ENCODE results near the gene RTRAF. TPM values are rescaled to one million over a fixed set of nuclear protein-coding genes. Genes with fewer than 3 reads are reported as not detected.

The RTRAF gene
- total RNA-seq, 2 experiments from 2014 or later: 213 to 244 TPM

GRCh38 chr14:52003324-52003723 is 14.0 kb downstream of the RTRAF start:
- H2AFZ ChIP-seq (ENCODE audit: low read length): no peak overlapping the region
- intact Hi-C loops (cut with micrococcal nuclease; ENCODE audit: unreplicated experiment): no loop called here
- POLR2A ChIA-PET: interaction anchor here (1.6 kb wide), 1 partner anchor 10 kb away, joined by 3 read pairs; no protein-coding TSS in a partner anchor

GRCh38 chr14:52005625-52006024 is 16.3 kb downstream of the RTRAF start:
- ChIA-PET CTCF (ENCODE audit: unreplicated experiment) (no interaction called here), POLR2A (interaction anchor here (0.6 to 2.5 kb wide), 2 partner anchors 11 to 1567 kb away, joined by 4 to 15 read pairs; no protein-coding TSS in a partner anchor)
- no peak overlapping the region for H3K27ac ChIP-seq (ENCODE audit: low read depth, low read length, poor library complexity, severe bottlenecking)
- H2AFZ ChIP-seq (ENCODE audit: low read length): no peak overlapping the region
- no peak overlapping the region for H3K4me3 ChIP-seq (ENCODE audit: low read depth, low read length, poor library complexity, severe bottlenecking)
- no peaks in the 10 kb centered on the region for H3K9me2 ChIP-seq (ENCODE audit: insufficient read depth, low read length)
- BruUV-seq (replicated peaks): no TSS peak
- peaks cover 100% of the 10 kb centered on the region for H3K36me3 ChIP-seq (ENCODE audit: insufficient read depth, low read length)
- TF ChIP-seq CTCF (conservative IDR thresholded peaks at IDR 0.05; ENCODE audit: low read length) (no peak), EZH2phosphoT487 (IDR thresholded peaks at IDR 0.05; ENCODE audit: borderline replicate concordance, low read depth, low read length) (no peak)
- H3K4me2 ChIP-seq (ENCODE audit: low read length): no peak overlapping the region
- H3K4me1 ChIP-seq (ENCODE audit: insufficient read depth, low read length, poor library complexity, severe bottlenecking): no peaks in the 10 kb centered on the region
- no peak for DNase-seq (ENCODE audit: low spot score)
- no peaks in the 10 kb centered on the region for H3K79me2 ChIP-seq (ENCODE audit: insufficient read depth, low read depth, low read length)
- intact Hi-C loops (cut with micrococcal nuclease; ENCODE audit: unreplicated experiment): no loop called here
- no peaks in the 10 kb centered on the region for H4K20me1 ChIP-seq (ENCODE audit: insufficient read depth, low read length)
- H3K9me3 ChIP-seq (ENCODE audit: low read length): no peaks in the 10 kb centered on the region

More at GRCh38 chr14:52003324-52003723, 14.0 kb downstream of the RTRAF start:
- Histone ChIP-seq H3K79me2 (ENCODE audit: insufficient read depth, low read depth, low read length) (peaks cover 12% of the 10 kb centered on the region; the same call in 1 of the 2 replicates), H3K36me3 (ENCODE audit: insufficient read depth, low read length) (peaks cover 100% of the 10 kb centered on the region), H3K4me3 (ENCODE audit: low read depth, low read length, poor library complexity, severe bottlenecking) (no peak overlapping the region), H4K20me1 (ENCODE audit: insufficient read depth, low read length) (peaks cover 11% of the 10 kb centered on the region; the same call in 1 of the 2 replicates), H3K4me1 (ENCODE audit: insufficient read depth, low read length, poor library complexity, severe bottlenecking) (no peaks in the 10 kb centered on the region), H3K27ac (ENCODE audit: low read depth, low read length, poor library complexity, severe bottlenecking) (no peak overlapping the region), H3K9me3 (ENCODE audit: low read length) (no peaks in the 10 kb centered on the region), H3K9me2 (ENCODE audit: insufficient read depth, low read length) (no peaks in the 10 kb centered on the region), H3K4me2 (ENCODE audit: low read length) (no peak overlapping the region)
- BruUV-seq (replicated peaks): no TSS peak
- DNase-seq (ENCODE audit: low spot score): no peak
- no peak for TF ChIP-seq EZH2phosphoT487 (IDR thresholded peaks at IDR 0.05; ENCODE audit: borderline replicate concordance, low read depth, low read length)
- no peak for TF ChIP-seq CTCF (conservative IDR thresholded peaks at IDR 0.05; ENCODE audit: low read length)
- CTCF ChIA-PET (ENCODE audit: unreplicated experiment): no interaction called here

- POLR2A ChIA-PET: interaction anchor here (0.6 to 2.5 kb wide), 3 partner anchors 12 to 1567 kb away, joined by 3 to 15 read pairs (median 4); no protein-coding TSS in a partner anchor
Measured at GRCh38 chr14:52006361-52006760, 17.0 kb downstream of the RTRAF start.

More at GRCh38 chr14:52006361-52006760, 17.0 kb downstream of the RTRAF start:
- no peak for DNase-seq (ENCODE audit: low spot score)
- Histone ChIP-seq H3K27ac (ENCODE audit: low read depth, low read length, poor library complexity, severe bottlenecking) (no peak overlapping the region), H2AFZ (ENCODE audit: low read length) (no peak overlapping the region), H3K4me1 (ENCODE audit: insufficient read depth, low read length, poor library complexity, severe bottlenecking) (no peaks in the 10 kb centered on the region), H3K79me2 (ENCODE audit: insufficient read depth, low read depth, low read length) (no peaks in the 10 kb centered on the region), H3K4me3 (ENCODE audit: low read depth, low read length, poor library complexity, severe bottlenecking) (no peak overlapping the region), H3K36me3 (ENCODE audit: insufficient read depth, low read length) (peaks cover 100% of the 10 kb centered on the region), H4K20me1 (ENCODE audit: insufficient read depth, low read length) (no peaks in the 10 kb centered on the region), H3K9me3 (ENCODE audit: low read length) (no peaks in the 10 kb centered on the region), H3K9me2 (ENCODE audit: insufficient read depth, low read length) (no peaks in the 10 kb centered on the region), H3K4me2 (ENCODE audit: low read length) (no peak overlapping the region)
- TF ChIP-seq CTCF (conservative IDR thresholded peaks at IDR 0.05; ENCODE audit: low read length) (no peak), EZH2phosphoT487 (IDR thresholded peaks at IDR 0.05; ENCODE audit: borderline replicate concordance, low read depth, low read length) (no peak)
- no TSS peak for BruUV-seq (replicated peaks)
- CTCF ChIA-PET (ENCODE audit: unreplicated experiment): no interaction called here
- intact Hi-C loops (cut with micrococcal nuclease; ENCODE audit: unreplicated experiment): no loop called here

All from OCI-LY7 (cell line).